Fibroblast of pulmonary artery (primary cell): ENCODE measurements around the gene SLC25A21.

Experiments used
- DNase-seq: peaks from one replicate; pipeline ENCODE4 v3.0.0-alpha.2; 2010; ENCODE audit warnings: low read depth
- H3K4me3 ChIP-seq: replicated peaks from 2 replicates; pipeline ENCODE4 v1.5.1; 2011; ENCODE audit warnings: low read depth, mild to moderate bottlenecking, control low read depth, low read length, moderate library complexity
- TF ChIP-seq, protein P1 (sequence below): IDR thresholded peaks from 2 replicates; pipeline ENCODE4 v1.5.1; 2011; ENCODE audit warnings: mild to moderate bottlenecking, control low read depth, low read length, inconsistent platforms; ENCODE audit errors: missing control alignments

The SLC25A21 gene

DNA sequence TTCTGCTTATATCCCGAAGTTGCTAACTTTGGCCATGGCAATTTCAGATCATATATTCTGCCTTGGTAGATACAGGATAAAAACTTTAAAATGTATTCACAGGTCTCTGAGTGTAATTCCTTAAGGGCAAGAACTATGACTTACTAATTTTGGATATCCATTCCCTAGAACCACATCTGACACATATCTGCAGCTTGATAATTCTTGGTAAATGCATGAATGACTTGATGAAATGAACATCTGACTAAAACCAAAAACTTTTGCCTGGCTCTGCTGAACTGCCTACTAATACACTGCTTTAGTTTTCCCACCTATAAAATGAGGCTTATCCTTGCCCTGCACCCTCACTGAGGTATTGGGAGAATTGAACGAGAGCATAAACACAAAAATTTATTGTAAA lies 32.2 kb downstream of the SLC25A21 start:
- no peak for DNase-seq
- TF ChIP-seq, protein P1, sequence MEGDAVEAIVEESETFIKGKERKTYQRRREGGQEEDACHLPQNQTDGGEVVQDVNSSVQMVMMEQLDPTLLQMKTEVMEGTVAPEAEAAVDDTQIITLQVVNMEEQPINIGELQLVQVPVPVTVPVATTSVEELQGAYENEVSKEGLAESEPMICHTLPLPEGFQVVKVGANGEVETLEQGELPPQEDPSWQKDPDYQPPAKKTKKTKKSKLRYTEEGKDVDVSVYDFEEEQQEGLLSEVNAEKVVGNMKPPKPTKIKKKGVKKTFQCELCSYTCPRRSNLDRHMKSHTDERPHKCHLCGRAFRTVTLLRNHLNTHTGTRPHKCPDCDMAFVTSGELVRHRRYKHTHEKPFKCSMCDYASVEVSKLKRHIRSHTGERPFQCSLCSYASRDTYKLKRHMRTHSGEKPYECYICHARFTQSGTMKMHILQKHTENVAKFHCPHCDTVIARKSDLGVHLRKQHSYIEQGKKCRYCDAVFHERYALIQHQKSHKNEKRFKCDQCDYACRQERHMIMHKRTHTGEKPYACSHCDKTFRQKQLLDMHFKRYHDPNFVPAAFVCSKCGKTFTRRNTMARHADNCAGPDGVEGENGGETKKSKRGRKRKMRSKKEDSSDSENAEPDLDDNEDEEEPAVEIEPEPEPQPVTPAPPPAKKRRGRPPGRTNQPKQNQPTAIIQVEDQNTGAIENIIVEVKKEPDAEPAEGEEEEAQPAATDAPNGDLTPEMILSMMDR: no peak
- no peak overlapping the region for H3K4me3 ChIP-seq

DNA sequence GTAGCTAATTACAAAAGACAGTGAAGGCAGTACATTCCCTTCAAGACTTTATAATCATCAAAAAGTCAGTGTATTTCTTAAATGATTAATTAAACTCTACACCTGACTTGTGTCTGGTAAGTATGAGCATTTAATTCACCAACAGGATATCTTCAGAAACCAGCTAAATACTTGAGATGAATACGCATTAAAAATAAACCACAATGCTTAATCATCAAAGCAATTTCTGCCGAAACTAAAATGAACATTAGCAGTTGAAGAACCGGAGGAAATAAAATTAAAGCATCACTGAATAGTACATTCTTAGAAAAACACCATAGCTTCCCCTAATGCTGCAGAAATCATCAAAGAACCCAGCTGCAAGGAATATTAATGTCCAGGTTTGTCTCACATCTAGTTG lies 32.7 kb downstream of the SLC25A21 start:
- no peak for DNase-seq
- TF ChIP-seq, protein P1: no peak
- no peak overlapping the region for H3K4me3 ChIP-seq

DNA sequence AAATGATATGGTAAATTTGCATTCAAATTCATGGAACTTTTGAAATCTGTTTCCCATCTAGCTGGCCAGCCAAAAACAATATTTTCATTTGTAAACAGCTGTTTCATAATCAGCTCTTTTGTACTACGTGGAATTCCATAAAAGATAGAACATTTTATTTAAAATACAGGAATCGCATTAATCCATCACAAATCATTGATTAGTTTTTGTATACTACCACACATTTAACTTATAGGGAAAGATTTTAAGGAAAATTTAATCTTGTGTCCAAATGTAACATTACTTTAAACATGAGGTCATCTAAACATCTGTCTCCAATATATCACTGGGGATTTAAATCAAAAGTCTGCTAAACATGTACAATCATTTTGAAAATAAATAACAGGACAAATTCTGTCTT lies 33.5 kb downstream of the SLC25A21 start:
- DNase-seq: no peak
- TF ChIP-seq, protein P1: no peak
- no peak overlapping the region for H3K4me3 ChIP-seq

DNA sequence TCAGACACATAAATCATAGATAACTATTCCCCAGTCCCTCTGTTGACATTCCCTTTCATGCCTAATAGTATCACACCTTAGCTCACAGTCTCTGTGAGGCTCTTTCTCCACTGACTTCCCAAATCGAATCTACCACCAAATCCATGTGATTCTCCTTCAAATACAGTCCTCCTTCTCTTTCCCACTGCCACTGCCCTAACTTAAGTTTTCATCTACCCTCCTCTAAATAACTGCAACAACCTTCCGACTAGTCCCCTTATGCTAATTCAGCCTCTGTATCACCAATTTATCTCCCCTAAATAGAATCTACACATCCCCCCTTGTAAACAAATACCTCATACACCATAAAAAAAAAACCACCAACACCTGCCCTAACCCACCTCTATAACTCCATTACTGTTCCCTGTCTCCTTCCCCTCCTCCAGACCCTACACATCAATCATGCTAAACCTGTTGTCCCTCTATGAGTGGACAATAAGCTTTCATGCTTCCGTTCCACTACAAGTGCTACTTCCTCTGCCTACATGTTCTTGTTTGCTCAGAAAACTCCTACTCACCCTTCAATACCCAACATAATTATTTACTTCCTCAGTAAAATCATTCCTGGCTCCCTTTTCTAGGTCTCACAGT lies 39.0 kb downstream of the SLC25A21 start:
- DNase-seq: no peak
- no peak overlapping the region for H3K4me3 ChIP-seq
- TF ChIP-seq, protein P1: no peak

DNA sequence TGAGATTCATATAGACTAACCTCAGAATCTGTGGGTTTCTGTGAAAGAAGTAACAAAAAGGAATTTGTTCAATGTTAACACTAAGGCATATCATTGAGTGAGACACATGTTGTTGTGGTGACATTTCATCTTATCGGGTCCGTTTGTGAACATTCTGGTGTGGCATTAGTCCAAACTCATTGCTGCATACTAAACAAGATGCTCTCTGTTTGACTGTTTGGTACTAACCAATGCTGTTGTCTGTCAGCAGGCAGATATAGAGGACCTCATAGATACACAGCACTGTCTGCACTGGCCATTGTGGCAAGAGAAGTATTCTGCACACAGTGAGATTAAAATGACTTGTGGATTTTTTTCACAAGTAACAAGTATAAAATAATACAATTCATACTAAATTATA lies 41.2 kb downstream of the SLC25A21 start:
- H3K4me3 ChIP-seq: no peak overlapping the region
- no peak for DNase-seq
- TF ChIP-seq, protein P1: no peak

DNA sequence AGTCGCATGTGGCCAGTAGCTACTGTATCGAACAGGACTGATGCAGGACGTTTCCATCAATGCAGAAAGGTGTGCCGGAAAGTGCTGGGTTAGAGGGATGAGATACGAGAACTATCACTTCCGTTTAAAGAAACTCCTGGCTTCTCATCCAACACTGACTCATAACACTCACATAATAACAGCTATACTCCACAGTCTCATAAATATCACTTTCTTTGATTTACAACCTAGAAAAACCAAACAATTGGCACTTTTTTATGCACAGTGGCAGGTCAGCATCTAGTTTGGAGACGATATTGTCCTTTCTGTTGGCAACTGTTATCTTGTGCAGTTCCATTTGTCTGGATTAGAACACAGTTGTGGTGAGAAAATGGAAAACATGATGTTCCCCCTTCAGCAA lies 43.4 kb downstream of the SLC25A21 start:
- no peak for DNase-seq

DNA sequence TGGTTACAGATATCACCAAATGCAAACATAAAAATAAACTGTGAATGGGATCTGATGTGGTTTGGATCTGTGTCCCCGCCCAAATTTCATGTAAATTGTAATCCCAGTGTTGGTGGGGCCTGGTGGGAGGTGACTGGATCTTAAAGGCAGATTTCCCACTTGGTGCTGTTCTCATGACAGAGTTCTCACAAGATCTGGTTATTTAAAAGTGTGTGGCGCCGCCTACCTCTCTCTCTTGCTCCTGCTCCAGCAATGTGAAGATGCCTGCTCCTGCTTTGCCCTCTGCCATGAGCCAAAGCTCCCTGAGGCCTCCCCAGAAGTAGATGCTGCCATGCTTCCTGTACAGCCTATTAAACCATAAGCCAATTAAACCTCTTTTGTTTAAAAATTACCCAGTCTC lies 47.8 kb downstream of the SLC25A21 start:
- TF ChIP-seq, protein P1: no peak
- no peak for DNase-seq
- no peak overlapping the region for H3K4me3 ChIP-seq

More for the DNA sequence above, 43.4 kb downstream of the SLC25A21 start:
- TF ChIP-seq, protein P1: no peak
- H3K4me3 ChIP-seq: no peak overlapping the region
